HG02970 (cell line): ENCODE results near the gene C1GALT1.
"Not testable (repeated sequence)": the region's sequence is repeated elsewhere in the genome, so short reads cannot be mapped to it uniquely, and the experiment has no call there.

Source experiments
- ATAC-seq: cut with Tn5 transposase; IDR thresholded peaks from one replicate; pipeline ENCODE4 v1.9.1; 2021; ENCODE audit warnings: mild to moderate bottlenecking, moderate library complexity, moderate number of reproducible peaks; ENCODE audit not compliant: unreplicated experiment, low FRiP score

Gene C1GALT1

DNA sequence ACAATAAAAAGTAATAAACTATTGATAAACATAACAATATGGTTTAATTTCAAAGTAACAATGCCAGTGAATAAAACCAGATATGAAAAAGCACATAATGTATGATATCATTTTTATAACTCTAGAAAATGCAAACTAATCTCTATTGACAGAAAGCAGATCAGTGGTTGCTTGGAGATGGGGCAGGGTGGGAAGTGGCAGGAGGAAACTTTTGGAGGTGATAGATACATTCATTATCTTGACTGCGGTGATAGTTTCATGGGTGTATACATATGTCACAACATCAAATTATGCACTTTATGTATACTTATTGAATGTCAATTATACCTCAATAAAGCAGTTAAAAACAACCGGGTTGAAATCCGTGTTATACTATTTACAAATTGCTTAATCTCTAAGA lies 16.0 kb upstream of the C1GALT1 start:
- no peak for ATAC-seq

DNA sequence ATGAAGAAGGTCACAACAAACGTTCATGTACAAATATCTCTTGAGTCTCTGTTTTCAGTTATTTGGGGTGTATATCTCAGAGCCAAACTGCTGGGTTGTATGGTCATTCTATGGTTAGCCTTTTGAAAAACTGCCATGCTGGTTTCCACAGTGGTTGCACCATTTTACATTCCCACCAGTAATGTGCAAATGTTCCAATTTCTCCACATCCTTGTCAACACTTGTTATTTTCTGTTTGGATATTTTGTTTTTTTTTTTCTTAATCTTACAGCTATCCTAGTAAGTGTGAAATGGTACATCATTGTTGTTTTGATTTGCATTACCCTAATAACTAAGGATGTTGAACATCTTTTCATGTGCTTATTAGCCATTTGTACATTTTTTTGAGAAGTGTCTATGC lies 13.0 kb upstream of the C1GALT1 start:
- ATAC-seq, result no peak

DNA sequence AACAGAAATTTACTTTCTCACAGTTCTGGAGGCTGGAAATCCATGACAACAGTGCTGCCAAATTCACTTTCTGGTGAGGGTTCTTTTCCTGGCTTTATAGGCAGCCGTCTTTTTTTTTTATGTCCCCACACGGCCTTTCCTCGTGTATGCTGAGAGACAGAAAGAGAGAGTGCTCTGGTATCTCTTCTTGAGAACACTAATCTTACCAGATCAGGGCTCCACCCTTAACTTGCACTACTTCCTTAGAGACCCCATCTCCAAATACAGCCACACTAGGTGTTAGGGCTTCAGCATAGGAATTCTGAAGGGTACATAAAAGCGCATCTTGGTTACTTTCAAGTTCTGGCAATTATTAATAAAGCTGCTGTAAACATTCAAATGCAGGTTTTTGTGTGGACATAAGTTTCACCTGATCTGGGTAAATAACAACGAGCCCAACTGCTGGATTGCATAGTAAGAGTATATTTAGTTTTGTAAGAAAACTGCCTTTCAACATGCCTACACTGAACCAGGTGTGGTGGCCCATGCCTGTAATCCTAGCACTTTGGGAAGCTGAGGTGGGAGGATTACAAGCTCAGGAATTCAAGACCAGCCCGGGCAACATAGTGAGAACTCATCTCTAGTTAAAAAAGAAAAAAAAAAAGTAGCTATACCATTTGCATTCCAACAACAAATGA lies 8.2 kb upstream of the C1GALT1 start:
- no peak for ATAC-seq

- no peak for ATAC-seq
These were observed 7.2 kb upstream of the C1GALT1 start for GRCh38 chr7:7175075-7175695.

DNA sequence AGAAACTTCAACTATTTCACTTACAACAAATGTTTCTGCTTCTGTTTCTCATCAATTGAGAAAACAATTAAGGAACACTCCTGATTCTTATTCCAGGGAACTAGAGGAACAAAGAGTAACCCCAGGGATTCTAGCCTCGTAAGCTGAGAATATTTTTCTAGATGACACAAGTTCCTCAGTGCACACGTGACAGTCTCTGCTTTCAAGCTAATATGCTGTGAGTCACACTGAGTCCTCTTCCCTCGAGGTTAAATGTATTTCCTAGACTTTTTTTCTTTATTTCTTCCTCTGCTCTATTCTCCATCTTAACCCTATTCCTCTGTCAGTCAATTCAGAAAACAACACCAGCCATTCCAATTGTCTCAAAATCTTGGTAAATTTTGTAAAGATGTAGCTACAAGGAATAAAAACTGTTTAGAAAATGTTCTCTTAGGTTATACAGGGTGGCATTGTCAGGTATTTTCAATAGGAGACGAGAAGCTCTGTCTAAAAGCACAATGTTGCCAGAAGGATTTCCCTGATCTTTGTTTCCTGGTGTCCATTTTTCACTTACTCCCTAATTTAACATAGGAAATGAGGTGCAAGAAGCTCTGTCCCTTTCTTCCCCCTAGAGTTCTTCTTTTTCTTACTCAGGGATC lies 5.8 kb upstream of the C1GALT1 start:
- no peak for ATAC-seq

DNA sequence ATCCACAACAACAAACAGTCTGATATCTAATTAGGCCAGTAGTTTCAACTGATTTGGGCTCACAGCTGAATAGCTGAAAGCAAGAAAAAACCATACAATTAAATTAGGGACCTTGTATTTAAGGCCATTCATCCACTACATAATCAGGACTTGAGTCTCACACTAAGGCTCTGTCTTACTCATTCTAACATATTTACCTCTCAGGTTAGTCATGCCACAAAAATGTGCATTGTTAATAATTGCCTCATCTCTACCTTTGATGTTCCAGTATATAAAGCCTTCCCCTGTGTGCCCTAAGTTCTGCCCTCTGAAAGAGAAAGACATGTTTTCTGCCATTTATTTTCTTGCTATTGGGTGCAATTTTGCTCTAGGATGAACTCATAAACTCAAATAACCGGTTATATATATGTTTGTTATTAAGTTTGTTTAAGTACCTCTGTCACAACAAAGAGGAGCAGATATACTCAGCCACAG lies 5.3 kb upstream of the C1GALT1 start:
- ATAC-seq, result no peak

DNA sequence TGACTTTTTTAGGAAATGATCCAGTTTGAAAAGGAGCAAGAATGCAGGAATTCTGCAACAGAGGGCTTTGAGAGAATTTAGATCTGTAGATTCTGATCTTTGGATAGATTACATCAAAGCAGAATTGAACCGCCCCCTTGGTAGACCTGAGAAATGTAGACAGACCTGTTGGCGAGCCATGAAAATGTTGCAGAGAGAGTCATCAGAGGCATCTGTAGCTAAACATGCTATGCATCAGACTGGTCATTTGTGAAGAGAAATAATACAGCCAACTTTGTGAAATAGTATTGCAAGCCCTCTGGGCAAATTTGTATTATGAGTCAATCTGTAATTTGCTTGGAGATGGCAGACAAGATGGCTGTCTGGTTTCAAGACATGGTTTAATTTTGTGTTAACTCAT lies 4.3 kb upstream of the C1GALT1 start:
- no peak for ATAC-seq

DNA sequence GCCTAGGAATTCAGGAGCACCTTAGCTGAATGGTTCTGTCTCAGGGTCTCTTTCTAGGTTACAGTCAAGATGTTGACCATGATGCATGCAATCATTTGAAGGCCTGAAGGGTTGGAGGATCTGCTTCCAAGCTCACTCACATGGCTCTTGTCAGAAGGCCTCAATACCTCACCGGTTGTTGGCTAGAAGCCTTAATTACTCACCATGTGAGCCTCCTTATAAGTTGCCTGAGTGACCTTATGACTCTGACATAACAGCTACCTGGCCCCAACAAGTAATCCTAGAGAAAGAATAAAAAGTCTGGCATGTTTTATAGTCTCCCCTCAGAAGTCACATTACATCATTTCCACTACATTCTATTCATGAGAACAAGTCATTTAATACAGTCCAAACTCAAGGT lies 3.4 kb upstream of the C1GALT1 start:
- no peak for ATAC-seq

- no peak for ATAC-seq
These were observed 1.5 kb upstream of the C1GALT1 start for GRCh38 chr7:7180725-7181449.

DNA sequence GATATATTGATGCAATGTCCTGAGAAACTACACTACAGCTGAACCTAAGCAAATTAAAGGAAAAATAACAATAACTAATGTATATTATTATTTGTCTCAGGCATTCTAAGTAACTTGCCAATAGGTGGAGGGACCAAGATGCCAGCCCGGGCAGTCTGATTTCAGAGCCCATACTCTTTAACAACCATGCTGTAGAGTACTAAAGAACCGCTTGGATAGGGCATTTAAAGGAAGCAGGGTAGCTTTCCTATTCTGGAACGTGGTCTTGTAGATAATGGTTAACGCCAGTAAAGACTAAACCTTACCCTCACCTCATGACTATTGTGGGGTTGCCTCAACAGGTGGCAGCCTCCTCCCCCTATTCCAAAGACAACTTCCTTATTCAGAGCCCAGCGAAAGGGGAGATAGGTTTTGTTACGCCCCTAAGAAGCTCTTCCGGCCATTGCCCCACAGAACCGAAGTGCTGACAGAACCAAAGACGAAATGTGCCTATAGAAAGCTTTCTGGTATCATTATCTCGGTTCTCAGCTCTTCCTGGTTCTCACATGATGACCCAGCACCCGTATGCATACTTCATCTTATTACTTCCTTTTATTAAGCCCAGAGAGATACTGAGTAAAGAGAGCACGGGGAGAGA lies 707 bp upstream of the C1GALT1 start:
- peak; percentile 36 for ATAC-seq

DNA sequence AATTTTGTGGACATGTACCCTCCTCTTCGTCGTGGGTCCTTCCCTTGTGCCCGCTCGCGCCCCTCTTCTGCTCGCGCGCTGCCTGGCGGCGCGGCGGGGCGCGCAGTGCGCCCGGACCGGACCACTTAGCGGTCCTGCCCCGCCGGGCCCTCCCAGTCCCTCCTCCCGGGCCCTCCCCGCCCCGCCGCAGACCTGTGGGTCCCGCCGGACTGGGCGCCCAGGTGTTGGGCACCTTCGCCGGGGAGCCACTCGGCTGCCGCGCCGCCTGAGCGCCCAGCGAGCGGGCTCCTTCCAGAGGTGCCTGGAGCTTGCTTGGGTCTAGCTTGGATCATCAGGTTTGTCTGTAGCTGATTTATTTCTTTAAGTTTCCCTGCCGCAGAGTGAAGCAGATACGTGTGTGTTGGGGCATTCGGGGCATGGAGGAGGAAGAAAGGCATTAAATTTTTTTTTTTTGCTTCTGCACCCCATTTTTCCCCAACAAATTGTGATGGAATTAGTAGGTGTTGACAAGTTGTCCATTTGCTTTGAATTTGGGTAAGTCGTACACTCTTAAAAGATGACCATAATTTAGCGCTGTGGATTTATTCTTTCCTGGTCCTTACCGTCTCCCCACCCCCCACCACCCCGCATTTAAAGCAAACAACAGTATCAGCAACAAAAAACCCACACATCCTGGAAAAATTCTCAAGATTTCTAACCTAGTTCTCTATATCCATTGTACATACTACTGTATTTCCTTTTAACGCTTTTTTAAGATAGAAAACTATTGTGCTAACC lies 905 bp downstream of the C1GALT1 start:
- peak; percentile 20 for ATAC-seq

DNA sequence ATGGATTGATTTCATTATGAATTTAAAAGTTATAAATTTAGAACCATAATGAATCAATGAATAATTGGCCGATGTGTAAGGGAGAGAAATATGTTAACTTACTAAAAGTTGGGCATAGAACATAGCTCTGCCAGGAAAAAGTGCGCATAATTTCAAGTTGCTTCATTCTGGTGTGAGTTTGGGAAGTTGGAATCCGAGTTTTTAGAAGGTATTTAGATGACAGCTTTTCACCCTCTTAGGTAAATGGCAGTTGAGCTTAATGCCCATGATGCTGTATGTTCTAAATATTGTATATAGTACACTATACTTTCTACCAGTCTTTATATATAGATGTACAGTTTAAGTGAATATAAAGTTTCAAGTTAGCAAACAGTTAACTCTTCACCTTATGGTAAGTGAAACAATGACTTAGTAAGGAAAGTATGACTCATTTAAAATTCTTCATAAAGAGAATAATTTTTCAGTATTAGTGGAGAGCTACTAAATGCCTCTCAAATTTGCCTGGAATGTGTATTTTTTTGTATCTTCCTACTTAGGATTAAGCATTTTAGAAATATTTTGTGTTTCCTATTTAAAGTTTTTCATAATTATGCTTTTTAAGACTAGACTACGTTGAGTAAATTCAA lies 1.6 kb downstream of the C1GALT1 start:
- no peak for ATAC-seq

GRCh38 chr7:7185371-7185989 lies 3.1 kb downstream of the C1GALT1 start:
- ATAC-seq, result no peak

DNA sequence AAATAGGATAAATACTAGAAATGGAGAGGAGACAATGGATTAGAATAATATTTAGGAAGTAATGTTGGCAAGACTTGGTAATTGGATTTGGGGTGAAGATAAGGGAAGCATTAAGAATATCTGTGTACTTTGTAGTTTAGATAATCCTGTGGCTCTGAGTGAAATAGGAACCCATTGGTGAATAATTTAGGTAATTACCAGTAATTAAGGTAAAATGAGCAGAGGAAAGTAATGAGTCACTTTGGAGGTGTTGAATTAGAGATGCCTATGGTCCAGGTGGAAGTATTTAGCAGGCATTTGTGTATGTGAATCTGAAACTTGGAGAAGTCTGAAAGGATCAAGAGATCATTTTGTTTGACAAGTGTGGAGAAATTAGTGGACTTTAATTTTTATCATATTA lies 5.7 kb downstream of the C1GALT1 start:
- ATAC-seq, result no peak

DNA sequence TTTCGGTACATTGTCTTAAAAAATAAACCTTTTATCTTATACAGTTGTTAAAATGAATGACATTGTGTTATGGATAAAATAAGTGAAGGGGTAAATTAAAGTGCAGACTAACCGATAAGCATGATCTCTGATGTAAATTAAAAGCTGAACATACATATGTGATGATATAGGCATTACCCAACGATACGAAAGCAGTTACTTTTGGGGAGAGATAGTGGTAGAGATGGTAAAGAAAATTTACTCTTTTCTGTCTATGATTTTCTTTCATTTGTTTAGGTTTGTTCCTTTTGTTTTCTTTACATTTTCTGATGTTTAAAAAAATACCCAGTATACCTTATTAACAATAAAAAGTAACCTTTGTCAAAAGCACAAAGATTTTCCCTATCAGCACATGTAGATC lies 6.4 kb downstream of the C1GALT1 start:
- ATAC-seq, result no peak

DNA sequence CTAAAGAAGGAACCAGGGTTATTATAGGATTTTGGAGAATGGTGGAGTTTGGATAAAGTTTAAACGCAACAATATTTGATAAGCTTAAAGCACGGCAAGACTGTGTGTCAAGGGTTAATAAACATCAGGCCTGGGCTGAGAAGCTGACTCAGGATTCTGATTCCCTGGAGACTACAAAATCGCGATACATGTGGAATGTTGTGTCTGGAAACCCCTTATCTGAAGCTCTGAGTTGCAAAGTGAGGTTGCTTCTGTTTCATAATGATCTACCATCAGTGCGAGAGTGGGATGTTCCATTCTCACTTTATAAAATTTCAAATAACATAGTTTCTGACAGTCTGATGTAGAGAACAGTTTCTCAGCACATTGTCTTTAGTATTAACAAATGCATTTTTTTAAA lies 7.8 kb downstream of the C1GALT1 start:
- ATAC-seq, result no peak

- ATAC-seq, result no peak
These were observed 8.8 kb downstream of the C1GALT1 start for GRCh38 chr7:7191137-7191536.

GRCh38 chr7:7192798-7193788 lies 10.7 kb downstream of the C1GALT1 start:
- not testable (repeated sequence) for ATAC-seq
